ENCODE data around the gene CARM1. TPM values are rescaled to one million over a fixed set of nuclear protein-coding genes. Genes with fewer than 3 reads are reported as not detected.
"Not testable (repeated sequence)": the region's sequence is repeated elsewhere in the genome, so short reads cannot be mapped to it uniquely, and the experiment has no call there.

CARM1 gene
- total RNA-seq, 2 donors from 2014 or later, result 6.3 to 11.7 TPM

DNA sequence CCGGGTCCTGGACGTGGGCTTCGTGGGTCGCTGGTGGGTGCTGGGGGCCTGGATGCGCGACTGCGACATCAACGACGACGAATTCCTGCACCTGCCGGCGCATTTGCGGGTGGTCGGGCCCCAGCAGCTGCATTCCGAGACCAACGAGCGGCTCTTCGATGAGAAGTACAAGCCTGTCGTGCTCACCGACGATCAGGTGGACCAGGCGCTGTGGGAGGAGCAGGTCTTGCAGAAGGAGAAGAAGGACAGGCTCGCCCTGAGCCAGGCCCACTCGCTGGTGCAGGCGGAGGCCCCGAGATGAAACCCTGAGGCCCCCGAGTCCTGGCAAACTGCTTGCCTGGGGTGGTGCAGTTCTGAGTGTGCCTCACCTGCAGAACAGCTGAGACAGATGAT is 58.0 kb downstream of the CARM1 start:
- no peak for DNase-seq
- WGBS, 2 donors, result 0 to 4% methylated on average over 3 to 24 of the region's 27 CpGs
- ATAC-seq, result no peak
- Histone ChIP-seq H3K36me3 (replicated peaks in 1 of 2; ENCODE audit: insufficient read depth in 1 of 2, low read depth in 2 of 2) (no peaks in the 10 kb centered on the region), H3K27ac (peak overlapping the region in 3 of 4 donors; percentile 54 to 83 (median 82)), H3K9me3 (no peaks in the 10 kb centered on the region), H3K4me3 (peak overlapping the region; percentile 30 to 97), H3K4me1 (peaks cover 32% of the 10 kb centered on the region), H3K27me3 (no peaks in the 10 kb centered on the region)
- intact Hi-C loops (cut with DNase I), result loop anchor here (10.0 kb wide), 1 partner anchor 55 kb away; the partner anchor contains the start of gene CARM1
- TF ChIP-seq POLR2A (IDR thresholded peaks at IDR 0.05), result no peak
- TF ChIP-seq, protein P1, sequence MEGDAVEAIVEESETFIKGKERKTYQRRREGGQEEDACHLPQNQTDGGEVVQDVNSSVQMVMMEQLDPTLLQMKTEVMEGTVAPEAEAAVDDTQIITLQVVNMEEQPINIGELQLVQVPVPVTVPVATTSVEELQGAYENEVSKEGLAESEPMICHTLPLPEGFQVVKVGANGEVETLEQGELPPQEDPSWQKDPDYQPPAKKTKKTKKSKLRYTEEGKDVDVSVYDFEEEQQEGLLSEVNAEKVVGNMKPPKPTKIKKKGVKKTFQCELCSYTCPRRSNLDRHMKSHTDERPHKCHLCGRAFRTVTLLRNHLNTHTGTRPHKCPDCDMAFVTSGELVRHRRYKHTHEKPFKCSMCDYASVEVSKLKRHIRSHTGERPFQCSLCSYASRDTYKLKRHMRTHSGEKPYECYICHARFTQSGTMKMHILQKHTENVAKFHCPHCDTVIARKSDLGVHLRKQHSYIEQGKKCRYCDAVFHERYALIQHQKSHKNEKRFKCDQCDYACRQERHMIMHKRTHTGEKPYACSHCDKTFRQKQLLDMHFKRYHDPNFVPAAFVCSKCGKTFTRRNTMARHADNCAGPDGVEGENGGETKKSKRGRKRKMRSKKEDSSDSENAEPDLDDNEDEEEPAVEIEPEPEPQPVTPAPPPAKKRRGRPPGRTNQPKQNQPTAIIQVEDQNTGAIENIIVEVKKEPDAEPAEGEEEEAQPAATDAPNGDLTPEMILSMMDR (IDR thresholded peaks at IDR 0.05), result no peak

DNA sequence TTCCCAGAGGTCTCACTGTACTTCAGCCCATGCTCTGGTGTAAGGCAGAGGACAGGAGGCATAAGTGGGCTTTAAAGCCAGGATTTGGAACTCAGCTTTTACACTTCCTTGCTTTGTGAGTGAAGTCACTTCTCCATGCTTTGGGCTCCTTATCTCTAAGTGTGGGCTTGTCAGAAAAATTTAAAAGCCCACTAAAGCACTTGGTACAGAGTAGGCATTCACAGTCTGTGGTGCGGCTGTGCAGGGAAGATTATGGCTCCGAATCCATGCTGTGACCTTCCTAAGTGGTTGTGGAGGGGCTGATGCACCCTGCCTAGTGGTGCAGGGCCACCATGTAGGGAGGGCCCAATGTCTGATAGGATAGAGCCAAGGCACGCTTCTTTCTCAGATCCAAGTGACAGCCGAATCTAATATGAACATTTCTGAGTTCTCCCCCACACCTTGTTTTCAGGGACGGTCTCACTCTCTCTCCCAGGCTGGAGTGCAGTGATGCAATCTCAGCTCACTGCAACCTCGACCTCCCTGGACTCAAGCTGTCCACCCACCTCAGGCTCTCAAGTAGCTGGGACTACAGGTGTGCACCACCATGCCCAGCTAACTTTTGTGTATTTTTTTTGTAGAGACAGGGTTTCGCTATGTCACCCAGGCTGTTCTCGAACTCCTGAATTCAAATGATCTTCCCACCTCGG is 64.2 kb downstream of the CARM1 start:
- DNase-seq (no peak), ATAC-seq (no peak)
- Histone ChIP-seq H3K36me3 (replicated peaks in 1 of 2; ENCODE audit: insufficient read depth in 1 of 2, low read depth in 2 of 2) (no peaks in the 10 kb centered on the region), H3K27me3 (no peaks in the 10 kb centered on the region), H3K4me3 (no peak overlapping the region), H3K27ac (no peak overlapping the region), H3K4me1 (peaks cover 33% of the 10 kb centered on the region), H3K9me3 (no peaks in the 10 kb centered on the region)
- WGBS, 2 donors, result 79 to 90% methylated on average over 9 of the region's 9 CpGs
- TF ChIP-seq, protein P1 (IDR thresholded peaks at IDR 0.05), result no peak
- no peak for TF ChIP-seq POLR2A (IDR thresholded peaks at IDR 0.05)
- intact Hi-C loops (cut with DNase I), result loop anchor here (10.0 kb wide), 1 partner anchor 169 kb away; no protein-coding TSS in a partner anchor

DNA sequence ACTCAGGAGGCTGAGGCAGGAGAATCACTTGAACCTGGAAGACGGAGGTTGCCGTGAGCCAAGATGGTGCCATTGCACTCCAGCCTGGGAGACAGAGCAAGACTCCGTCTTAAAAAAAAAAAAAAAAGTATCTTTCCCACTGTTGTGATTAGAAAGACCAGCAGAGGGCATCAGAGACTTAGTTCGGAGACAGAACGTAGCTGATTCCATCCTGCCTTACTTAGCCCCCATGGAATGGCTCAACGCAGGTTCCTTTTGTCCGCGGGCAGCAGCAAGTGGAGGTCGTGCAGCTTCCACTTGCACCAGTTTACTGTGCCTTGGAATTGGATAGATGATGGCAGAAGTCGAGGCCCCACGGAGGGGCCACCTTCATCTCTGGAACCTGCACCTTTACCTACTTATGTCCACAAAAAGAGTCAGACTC is 65.3 kb downstream of the CARM1 start:
- Histone ChIP-seq H3K27me3 (no peaks in the 10 kb centered on the region), H3K9me3 (no peaks in the 10 kb centered on the region), H3K27ac (peak overlapping the region in 3 of 4 donors; percentile 51 to 61 (median 55)), H3K4me1 (peaks cover 39% of the 10 kb centered on the region), H3K4me3 (no peak overlapping the region), H3K36me3 (replicated peaks in 1 of 2; ENCODE audit: insufficient read depth in 1 of 2, low read depth in 2 of 2) (no peaks in the 10 kb centered on the region)
- 2 to 3% methylated on average over 9 to 11 of the region's 11 CpGs for WGBS, 2 donors
- TF ChIP-seq, protein P1 (IDR thresholded peaks at IDR 0.05), result peak; percentile 53 to 89 (median 83)
- TF ChIP-seq POLR2A (IDR thresholded peaks at IDR 0.05), result no peak
- intact Hi-C loops (cut with DNase I), result loop anchor here (10.0 kb wide), 1 partner anchor 168 kb away; no protein-coding TSS in a partner anchor
- ATAC-seq, result peak; percentile 70
- DNase-seq, result peak; percentile 55 to 77 (median 65)

DNA sequence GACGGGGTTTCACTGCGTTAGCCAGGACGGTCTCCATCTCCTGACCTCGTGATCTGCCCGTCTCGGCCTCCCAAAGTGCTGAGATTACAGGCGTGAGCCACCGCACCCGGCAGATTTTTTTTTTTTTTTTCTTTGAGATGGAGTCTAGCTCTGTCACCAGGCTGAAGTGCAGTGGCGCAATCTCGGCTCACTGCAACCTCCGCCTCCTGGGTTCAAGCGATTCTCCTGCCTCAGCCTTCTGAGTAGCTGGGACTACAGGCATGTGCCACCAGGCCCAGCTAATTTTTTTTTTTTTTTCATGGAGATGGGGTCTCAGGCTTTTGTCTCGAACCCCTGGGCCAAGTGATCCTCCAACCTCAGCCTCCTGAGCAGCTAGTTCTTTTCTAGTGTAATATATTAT is 70.3 kb downstream of the CARM1 start:
- H3K4me1 ChIP-seq, result peaks cover 48% of the 10 kb centered on the region
- intact Hi-C loops (cut with DNase I); H3K9me3 ChIP-seq; ATAC-seq; H3K36me3 ChIP-seq (replicated peaks in 1 of 2; ENCODE audit: insufficient read depth in 1 of 2, low read depth in 2 of 2); H3K27me3 ChIP-seq; H3K4me3 ChIP-seq; DNase-seq: not testable (repeated sequence)
- peak overlapping the region in 3 of 4 donors; percentile 87 to 95 (median 94) for H3K27ac ChIP-seq
- 73 to 80% methylated on average over 14 of the region's 14 CpGs for WGBS, 2 donors

DNA sequence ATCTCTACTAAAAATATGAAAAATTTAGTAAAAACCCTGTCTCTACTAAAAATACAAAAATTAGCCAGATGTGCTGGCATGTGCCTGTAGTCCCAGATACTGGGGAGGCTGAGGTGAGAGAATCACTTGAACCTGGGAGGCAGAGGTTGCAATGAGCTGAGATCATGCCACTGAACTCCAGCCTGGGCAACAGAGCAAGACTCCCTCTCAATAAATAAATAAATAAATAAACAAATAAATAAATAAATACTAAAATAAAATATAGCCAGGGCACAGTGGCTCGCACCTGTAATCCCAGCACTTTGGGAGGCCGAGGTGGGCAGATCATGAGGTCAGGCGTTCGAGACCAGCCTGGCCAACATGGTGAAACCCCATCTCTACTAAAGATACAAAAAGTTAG is 72.1 kb downstream of the CARM1 start:
- H3K4me1 ChIP-seq, result peaks cover 60% of the 10 kb centered on the region
- intact Hi-C loops (cut with DNase I); H3K4me3 ChIP-seq; H3K9me3 ChIP-seq; DNase-seq; H3K27me3 ChIP-seq; H3K36me3 ChIP-seq (replicated peaks in 1 of 2; ENCODE audit: insufficient read depth in 1 of 2, low read depth in 2 of 2); ATAC-seq: not testable (repeated sequence)
- WGBS, 2 donors, result 74 to 97% methylated on average over 4 of the region's 4 CpGs
- peak overlapping the region in 1 of 4 donors; percentile 10 for H3K27ac ChIP-seq

All from body of pancreas (tissue), 4 donors.